GM04504 (cell line): ENCODE results near the gene XDH.

Source experiments
- DNase-seq: peaks from one replicate; pipeline ENCODE4 v3.0.0-alpha.2; 2012; ENCODE audit warnings: low read depth

Gene XDH

GRCh38 chr2:31414601-31415241 lies at the start of gene XDH:
TSS of gene XDH (minus strand) at chr2:31414742. CDS start at chr2:31414666, 76 bp downstream.
- no peak for DNase-seq

- DNase-seq: no peak
Measured at GRCh38 chr2:31457651-31458050, 43.1 kb upstream of the XDH start.

GRCh38 chr2:31446848-31447247 lies 32.3 kb upstream of the XDH start:
- peak; percentile 83 for DNase-seq

- no peak for DNase-seq
Measured at GRCh38 chr2:31442376-31442775, 27.8 kb upstream of the XDH start.

- DNase-seq: peak; percentile 76
Measured at GRCh38 chr2:31440764-31441163, 26.2 kb upstream of the XDH start.

- no peak for DNase-seq
Measured at GRCh38 chr2:31434911-31435310, 20.4 kb upstream of the XDH start.

- no peak for DNase-seq
Measured at GRCh38 chr2:31433541-31433940, 19.0 kb upstream of the XDH start.

- no peak for DNase-seq
Measured at GRCh38 chr2:31430439-31431165, 16.1 kb upstream of the XDH start.

GRCh38 chr2:31429759-31430438 lies 15.4 kb upstream of the XDH start:
- no peak for DNase-seq

GRCh38 chr2:31429040-31429439 lies 14.5 kb upstream of the XDH start:
- DNase-seq: no peak

GRCh38 chr2:31428001-31428418 lies 13.5 kb upstream of the XDH start:
- no peak for DNase-seq

GRCh38 chr2:31426096-31426495 lies 11.6 kb upstream of the XDH start:
- DNase-seq: no peak

- no peak for DNase-seq
Measured at GRCh38 chr2:31421634-31422033, 7.1 kb upstream of the XDH start.

- DNase-seq: no peak
Measured at GRCh38 chr2:31420936-31421335, 6.4 kb upstream of the XDH start.

GRCh38 chr2:31419386-31419785 lies 4.8 kb upstream of the XDH start:
- no peak for DNase-seq

GRCh38 chr2:31415421-31415820 lies 879 bp upstream of the XDH start:
- no peak for DNase-seq

- no peak for DNase-seq
Measured at GRCh38 chr2:31413862-31414550, 536 bp downstream of the XDH start.

- no peak for DNase-seq
Measured at GRCh38 chr2:31413025-31413424, 1.5 kb downstream of the XDH start.

- DNase-seq: no peak
Measured at GRCh38 chr2:31411771-31412170, 2.8 kb downstream of the XDH start.

GRCh38 chr2:31406593-31407385 lies 7.8 kb downstream of the XDH start:
- no peak for DNase-seq

- DNase-seq: no peak
Measured at GRCh38 chr2:31404827-31405226, 9.7 kb downstream of the XDH start.

- no peak for DNase-seq
Measured at GRCh38 chr2:31404302-31404701, 10.2 kb downstream of the XDH start.
